ENCODE results near the gene SIVA1.

- TF ChIP-seq JUND (IDR thresholded peaks at IDR 0.05; ENCODE audit: borderline replicate concordance, low read depth, low read length) = no peak
- no peak for TF ChIP-seq JUND (tag; IDR thresholded peaks at IDR 0.05; ENCODE audit: borderline replicate concordance, low read depth, low read length)
- no peak for TF ChIP-seq RAD51 (IDR thresholded peaks at IDR 0.05; ENCODE audit: borderline replicate concordance, low read depth)
- TF ChIP-seq JUNB (CRISPR knock-in tag; conservative IDR thresholded peaks at IDR 0.05) = no peak
- no peak for TF ChIP-seq NCOA1 (IDR thresholded peaks at IDR 0.05; ENCODE audit: low read depth)
- TF ChIP-seq HNRNPK (IDR thresholded peaks at IDR 0.05; ENCODE audit: low read depth, low read length, poor library complexity, severe bottlenecking) = no peak
- TF ChIP-seq PBX2 (CRISPR knock-in tag; IDR thresholded peaks at IDR 0.05; ENCODE audit: low read depth) = no peak
- no peak for TF ChIP-seq PBX2 (tag; conservative IDR thresholded peaks at IDR 0.05; ENCODE audit: low read depth)
- TF ChIP-seq HBP1 (CRISPR knock-in tag; IDR thresholded peaks at IDR 0.05) = no peak
- no peak for TF ChIP-seq ZNF23 (CRISPR knock-in tag; IDR thresholded peaks at IDR 0.05)
- no peak for TF ChIP-seq ERF (CRISPR knock-in tag; IDR thresholded peaks at IDR 0.05)
- no peak for TF ChIP-seq HDAC8 (tag; IDR thresholded peaks at IDR 0.05)
- no peak for TF ChIP-seq BRCA1 (IDR thresholded peaks at IDR 0.05)
- no peak for TF ChIP-seq BRCA1 (CRISPR knock-in tag; IDR thresholded peaks at IDR 0.05)
These were observed 51.8 kb downstream of the SIVA1 start for GRCh38 chr14:104804481-104805325.

Data from K562 (cell line).